GM21528 (cell line): Measurements from ENCODE around the gene CCDC78.

Experiments used
- ATAC-seq: cut with Tn5 transposase; IDR thresholded peaks from one replicate; pipeline ENCODE4 v1.9.1; 2021; ENCODE audit warnings: mild to moderate bottlenecking, moderate library complexity; ENCODE audit not compliant: unreplicated experiment, low FRiP score

Gene CCDC78

GRCh38 chr16:740764-741505 lies 14.7 kb upstream of the CCDC78 start, which contains the start of gene CIAO3:
TSS of gene CIAO3 (minus strand) at chr16:740997. CDS start at chr16:740985, 12 bp downstream.
- peak; percentile 61 for ATAC-seq

- ATAC-seq = peak; percentile 13
These were observed 14.2 kb upstream of the CCDC78 start for GRCh38 chr16:740459-740763.

GRCh38 chr16:739560-740458 lies 13.6 kb upstream of the CCDC78 start:
- ATAC-seq = no peak

GRCh38 chr16:736936-737481 lies 10.8 kb upstream of the CCDC78 start:
- no peak for ATAC-seq

- no peak for ATAC-seq
These were observed 9.8 kb upstream of the CCDC78 start for GRCh38 chr16:735982-736453.

GRCh38 chr16:734981-735881 lies 9.0 kb upstream of the CCDC78 start:
- ATAC-seq = no peak

GRCh38 chr16:734208-734980 lies 8.2 kb upstream of the CCDC78 start:
- no peak for ATAC-seq

- no peak for ATAC-seq
These were observed 7.4 kb upstream of the CCDC78 start for GRCh38 chr16:733382-734207.

GRCh38 chr16:732936-733335 lies 6.7 kb upstream of the CCDC78 start:
- ATAC-seq = no peak

GRCh38 chr16:732332-732731 lies 6.1 kb upstream of the CCDC78 start:
- no peak for ATAC-seq

- no peak for ATAC-seq
These were observed 4.6 kb upstream of the CCDC78 start for GRCh38 chr16:730666-731509.

GRCh38 chr16:729768-730665 lies 3.8 kb upstream of the CCDC78 start:
- no peak for ATAC-seq

GRCh38 chr16:728890-729744 lies 2.9 kb upstream of the CCDC78 start:
- ATAC-seq = no peak

GRCh38 chr16:728131-728889 lies 2.1 kb upstream of the CCDC78 start:
- ATAC-seq = no peak

GRCh38 chr16:727291-727977 lies 1.2 kb upstream of the CCDC78 start:
- no peak for ATAC-seq
